WTC11 (cell line): ENCODE measurements around the gene TMTC2.

Source experiments
- MXD4 ChIP-seq: fragments of 250-450 bp; sonication (Bioruptor Pico); IDR thresholded peaks from 2 replicates; pipeline ENCODE4 v1.8.0; 2021; ENCODE audit warnings: mild to moderate bottlenecking, moderate library complexity, borderline replicate concordance
- TP53 ChIP-seq: sonication (generic); formaldehyde crosslinking; IDR thresholded peaks from 2 replicates; pipeline ENCODE4 v1.8.1; 2023; ENCODE audit warnings: mild to moderate bottlenecking, missing genetic modification reagents

- TF ChIP-seq MXD4 (CRISPR knock-in tag) = no peak
- no peak for TF ChIP-seq TP53 (CRISPR knock-in tag)
These were observed 165.8 kb downstream of the TMTC2 start for GRCh38 chr12:82852529-82852928.
